GM21360 (cell line): Measurements from ENCODE around the gene NEB.
"Not testable (repeated sequence)": the region's sequence is repeated elsewhere in the genome, so short reads cannot be mapped to it uniquely, and the experiment has no call there.

ENCODE experiments used
- ATAC-seq: cut with Tn5 transposase; IDR thresholded peaks from one replicate; pipeline ENCODE4 v1.9.1; 2021; ENCODE audit warnings: mild to moderate bottlenecking, moderate library complexity; ENCODE audit not compliant: unreplicated experiment

The NEB gene

DNA sequence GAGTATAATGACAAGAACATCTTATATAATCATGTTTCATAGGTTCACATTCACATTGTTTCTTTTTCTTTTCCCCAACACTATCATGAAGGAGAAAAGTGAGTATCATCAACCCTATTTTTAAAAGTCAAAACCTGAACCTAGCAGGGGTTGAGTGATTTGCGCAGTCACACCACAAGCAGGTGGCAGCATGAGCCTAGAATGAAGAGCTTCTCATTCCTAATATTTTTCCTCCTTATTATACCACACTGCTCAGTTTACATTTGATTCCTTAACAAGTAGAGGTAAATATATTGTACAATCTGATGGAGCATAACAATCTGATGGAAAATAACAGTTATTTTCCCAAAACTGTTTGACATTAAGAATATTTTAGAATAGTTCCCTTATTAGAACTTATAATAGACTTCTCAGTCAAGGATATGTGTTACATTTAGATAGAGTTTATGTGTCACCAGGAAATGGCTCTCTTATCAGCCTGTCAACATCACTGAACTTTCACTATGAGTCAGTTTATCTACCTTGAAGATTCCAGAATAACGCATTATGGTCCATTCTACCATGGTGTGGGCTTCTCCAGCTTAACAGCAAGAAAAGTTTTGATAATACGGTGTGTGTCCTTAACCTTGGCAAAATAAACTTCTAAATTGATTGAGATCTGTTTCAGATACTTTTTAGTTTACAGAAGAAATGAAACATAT is 119.5 kb downstream of the NEB start:
- no peak for ATAC-seq

DNA sequence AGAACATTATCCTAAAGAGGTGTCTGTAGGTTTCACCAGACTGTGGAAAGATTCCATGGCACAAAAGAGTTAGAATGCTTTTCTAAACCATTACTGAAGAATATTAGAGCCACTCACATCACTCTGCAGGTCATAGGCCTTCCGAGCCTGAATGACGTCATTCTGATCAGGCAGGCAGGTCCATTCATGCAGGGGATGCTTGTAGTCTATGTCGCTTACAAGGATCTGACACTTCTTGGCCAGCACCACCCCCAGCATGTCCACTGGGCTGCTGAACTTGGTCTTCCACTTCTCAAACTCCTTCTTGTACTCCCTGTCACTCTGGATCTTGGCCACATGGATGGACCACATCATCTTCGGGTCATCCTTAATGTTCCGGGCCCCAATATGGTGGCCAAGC is 120.1 kb downstream of the NEB start:
- ATAC-seq: no peak

DNA sequence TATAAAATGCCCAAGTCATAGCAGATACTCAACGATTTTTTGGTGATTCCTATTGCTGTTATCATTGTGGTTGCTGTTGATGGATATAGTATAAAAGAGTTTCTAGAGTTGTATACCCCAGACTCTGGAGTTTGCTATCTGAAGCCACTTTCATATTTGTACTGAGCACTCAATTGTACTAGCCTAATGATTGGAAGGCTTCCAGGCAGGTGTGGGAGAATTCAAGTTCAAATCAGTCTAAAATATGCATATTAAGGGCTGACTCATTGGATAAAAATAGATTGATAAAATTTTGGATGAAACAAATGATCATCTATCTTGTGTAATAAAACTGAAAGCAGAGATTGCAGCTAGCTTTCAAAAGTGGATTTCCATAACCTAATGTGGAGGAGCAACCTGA is 122.9 kb downstream of the NEB start:
- no peak for ATAC-seq

DNA sequence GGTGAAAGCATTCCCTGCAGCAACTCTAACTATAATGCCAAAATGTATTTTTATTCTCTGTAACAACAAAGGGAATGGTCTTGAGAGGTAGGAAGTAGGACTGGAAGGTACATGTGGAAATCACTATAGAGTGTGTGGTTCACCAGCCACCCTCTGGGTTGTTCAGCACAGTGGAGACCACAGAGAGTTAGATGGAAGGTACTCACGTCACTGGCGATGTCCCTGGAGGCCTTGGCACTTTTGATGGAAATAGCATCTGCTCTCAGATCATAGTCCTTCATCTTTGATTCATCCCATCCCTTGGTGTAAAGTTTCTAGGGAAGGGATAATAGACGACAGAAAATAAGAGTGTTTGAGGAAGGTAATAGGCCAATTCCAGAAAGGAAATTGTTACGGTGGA is 124.0 kb downstream of the NEB start:
- ATAC-seq: no peak

DNA sequence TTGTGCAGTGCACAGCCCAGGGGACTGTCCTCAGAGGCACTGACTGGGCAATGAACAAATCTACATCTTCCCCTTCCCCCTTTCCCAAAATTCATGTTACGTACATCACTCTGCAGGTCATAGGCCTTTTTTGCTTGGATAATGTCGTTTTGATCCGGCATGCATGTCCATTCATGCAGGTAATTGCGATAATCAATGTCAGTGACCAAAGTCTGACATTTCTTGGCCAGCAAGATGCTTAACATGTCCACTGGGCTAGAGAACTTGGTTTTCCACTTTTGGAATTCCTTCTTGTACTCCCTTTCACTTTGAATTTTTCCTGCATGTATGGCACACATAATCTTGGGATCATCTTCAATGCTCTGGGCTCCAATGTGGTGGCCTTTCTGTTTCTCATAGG is 124.6 kb downstream of the NEB start:
- no peak for ATAC-seq

DNA sequence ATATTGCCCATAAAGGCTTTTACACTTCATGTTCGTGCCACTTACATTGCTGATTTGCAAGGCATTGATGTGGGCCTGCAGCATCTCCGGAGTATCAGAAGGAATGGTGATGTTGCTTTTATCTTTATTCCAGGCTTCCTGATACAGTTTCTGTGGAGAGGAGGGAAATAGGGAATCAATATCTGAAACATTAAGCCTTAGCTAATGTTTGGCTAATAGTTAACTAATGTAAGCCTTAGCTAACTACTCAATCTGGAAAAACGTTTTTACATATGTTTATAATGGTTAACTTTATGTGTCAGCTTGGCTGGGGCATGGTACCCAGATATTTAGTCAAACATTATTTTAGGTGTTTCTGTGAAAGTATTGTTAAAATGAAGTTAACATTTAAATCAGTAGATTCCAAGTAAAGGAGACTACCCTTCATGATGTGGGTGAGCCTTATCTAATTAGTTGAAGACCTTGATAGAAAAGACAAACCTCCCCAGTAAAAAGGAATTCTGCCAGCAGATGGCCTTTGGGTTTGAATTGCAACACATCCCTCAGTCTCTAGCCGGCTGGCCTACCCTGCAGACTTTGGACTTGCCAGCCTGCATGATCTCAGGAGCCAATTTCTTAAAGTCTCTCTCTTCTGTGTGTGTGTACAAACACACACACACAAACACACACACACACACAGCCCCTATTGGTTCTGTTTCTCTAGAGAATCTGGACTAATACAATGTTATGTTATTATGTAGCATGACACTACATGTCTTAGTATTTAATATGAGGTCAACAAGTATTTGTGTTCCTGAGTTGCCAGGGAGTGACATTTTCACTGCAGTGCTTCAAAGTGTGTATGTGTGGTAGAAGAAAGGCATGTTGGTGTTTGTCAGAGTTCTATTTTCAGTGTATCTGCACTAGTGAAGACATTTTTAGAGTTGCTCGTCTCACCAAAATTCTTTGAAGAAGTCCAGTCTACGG is 126.5 kb downstream of the NEB start:
- ATAC-seq: not testable (repeated sequence)

DNA sequence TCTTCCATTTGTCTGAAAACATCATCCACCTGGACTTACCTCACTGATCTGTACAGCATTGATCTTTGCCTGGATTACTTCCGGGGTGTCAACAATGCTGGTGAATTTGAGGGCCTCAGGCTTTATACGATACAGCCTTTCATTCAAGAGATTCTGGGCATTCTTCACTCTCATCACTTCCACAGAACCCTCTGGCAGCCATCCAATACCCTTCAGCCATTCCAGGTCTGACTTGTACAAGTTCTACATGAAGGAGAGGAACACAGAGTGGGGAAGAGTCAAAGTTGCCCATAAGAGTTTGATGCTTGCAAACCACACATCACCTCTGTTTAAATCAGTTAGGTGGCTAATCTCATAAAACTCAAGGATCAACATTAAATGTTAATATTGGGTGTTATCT is 130.7 kb downstream of the NEB start:
- not testable (repeated sequence) for ATAC-seq

DNA sequence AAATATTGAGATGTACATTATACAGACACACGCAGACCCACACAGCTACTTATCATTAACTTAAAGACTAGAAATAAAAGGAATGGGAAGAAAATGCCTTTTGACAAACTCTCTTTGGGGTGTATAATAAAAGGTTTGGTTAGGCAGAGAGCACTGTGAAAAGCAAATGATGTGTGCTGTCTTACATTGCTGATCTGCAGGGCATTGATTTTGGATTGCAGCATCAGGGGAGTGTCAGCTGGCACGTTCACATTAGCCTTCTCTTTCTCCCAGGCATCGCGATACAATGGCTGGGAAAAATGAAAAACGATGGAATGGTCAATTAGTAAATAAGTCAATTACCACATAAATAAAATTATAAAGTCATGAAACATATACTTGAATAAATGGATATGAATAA is 131.9 kb downstream of the NEB start:
- ATAC-seq: not testable (repeated sequence)

DNA sequence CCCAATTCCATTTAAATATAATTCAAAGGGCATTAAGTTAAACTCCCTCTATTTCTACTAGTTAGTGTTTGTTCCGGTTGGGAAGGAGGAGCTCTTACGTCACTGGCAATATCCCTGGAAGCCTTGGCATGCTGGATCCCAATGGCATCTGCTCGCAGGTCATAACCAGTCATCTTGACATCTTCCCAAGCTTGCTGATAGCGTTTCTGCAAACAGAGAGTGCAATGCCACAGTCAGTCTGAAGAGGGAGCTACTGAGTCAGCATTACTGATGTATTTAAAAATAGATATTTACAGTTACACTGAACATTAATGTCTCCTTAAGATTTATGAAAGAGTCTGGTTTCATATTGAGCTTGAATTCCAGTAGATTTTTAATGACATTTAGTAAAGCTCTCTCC is 132.5 kb downstream of the NEB start:
- ATAC-seq: not testable (repeated sequence)

DNA sequence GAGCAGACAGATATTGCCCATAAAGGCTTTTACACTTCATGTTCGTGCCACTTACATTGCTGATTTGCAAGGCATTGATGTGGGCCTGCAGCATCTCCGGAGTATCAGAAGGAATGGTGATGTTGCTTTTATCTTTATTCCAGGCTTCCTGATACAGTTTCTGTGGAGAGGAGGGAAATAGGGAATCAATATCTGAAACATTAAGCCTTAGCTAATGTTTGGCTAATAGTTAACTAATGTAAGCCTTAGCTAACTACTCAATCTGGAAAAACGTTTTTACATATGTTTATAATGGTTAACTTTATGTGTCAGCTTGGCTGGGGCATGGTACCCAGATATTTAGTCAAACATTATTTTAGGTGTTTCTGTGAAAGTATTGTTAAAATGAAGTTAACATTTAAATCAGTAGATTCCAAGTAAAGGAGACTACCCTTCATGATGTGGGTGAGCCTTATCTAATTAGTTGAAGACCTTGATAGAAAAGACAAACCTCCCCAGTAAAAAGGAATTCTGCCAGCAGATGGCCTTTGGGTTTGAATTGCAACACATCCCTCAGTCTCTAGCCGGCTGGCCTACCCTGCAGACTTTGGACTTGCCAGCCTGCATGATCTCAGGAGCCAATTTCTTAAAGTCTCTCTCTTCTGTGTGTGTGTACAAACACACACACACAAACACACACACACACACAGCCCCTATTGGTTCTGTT is 137.2 kb downstream of the NEB start:
- not testable (repeated sequence) for ATAC-seq

DNA sequence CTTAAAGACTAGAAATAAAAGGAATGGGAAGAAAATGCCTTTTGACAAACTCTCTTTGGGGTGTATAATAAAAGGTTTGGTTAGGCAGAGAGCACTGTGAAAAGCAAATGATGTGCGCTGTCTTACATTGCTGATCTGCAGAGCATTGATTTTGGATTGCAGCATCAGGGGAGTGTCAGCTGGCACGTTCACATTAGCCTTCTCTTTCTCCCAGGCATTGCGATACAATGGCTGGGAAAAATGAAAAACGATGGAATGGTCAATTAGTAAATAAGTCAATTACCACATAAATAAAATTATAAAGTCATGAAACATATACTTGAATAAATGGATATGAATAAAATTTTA is 142.4 kb downstream of the NEB start:
- ATAC-seq: not testable (repeated sequence)

DNA sequence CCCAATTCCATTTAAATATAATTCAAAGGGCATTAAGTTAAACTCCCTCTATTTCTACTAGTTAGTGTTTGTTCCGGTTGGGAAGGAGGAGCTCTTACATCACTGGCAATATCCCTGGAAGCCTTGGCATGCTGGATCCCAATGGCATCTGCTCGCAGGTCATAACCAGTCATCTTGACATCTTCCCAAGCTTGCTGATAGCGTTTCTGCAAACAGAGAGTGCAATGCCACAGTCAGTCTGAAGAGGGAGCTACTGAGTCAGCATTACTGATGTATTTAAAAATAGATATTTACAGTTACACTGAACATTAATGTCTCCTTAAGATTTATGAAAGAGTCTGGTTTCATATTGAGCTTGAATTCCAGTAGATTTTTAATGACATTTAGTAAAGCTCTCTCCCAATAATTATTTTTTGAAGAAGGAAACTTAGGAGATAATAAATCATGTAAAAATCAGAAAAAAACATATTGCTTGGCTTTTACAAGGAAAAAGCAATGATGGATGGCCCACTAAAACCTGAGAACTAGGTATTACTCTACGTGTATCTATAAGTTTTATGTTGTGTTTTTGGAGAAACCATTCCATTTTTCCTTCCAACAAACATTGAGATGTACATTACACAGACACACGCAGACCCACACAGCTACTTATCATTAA is 142.9 kb downstream of the NEB start:
- not testable (repeated sequence) for ATAC-seq

DNA sequence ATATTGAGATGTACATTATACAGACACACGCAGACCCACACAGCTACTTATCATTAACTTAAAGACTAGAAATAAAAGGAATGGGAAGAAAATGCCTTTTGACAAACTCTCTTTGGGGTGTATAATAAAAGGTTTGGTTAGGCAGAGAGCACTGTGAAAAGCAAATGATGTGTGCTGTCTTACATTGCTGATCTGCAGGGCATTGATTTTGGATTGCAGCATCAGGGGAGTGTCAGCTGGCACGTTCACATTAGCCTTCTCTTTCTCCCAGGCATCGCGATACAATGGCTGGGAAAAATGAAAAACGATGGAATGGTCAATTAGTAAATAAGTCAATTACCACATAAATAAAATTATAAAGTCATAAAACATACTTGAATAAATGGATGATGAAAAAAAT is 153.0 kb downstream of the NEB start:
- ATAC-seq: not testable (repeated sequence)

DNA sequence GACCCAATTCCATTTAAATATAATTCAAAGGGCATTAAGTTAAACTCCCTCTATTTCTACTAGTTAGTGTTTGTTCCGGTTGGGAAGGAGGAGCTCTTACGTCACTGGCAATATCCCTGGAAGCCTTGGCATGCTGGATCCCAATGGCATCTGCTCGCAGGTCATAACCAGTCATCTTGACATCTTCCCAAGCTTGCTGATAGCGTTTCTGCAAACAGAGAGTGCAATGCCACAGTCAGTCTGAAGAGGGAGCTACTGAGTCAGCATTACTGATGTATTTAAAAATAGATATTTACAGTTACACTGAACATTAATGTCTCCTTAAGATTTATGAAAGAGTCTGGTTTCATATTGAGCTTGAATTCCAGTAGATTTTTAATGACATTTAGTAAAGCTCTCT is 153.6 kb downstream of the NEB start:
- ATAC-seq: not testable (repeated sequence)

DNA sequence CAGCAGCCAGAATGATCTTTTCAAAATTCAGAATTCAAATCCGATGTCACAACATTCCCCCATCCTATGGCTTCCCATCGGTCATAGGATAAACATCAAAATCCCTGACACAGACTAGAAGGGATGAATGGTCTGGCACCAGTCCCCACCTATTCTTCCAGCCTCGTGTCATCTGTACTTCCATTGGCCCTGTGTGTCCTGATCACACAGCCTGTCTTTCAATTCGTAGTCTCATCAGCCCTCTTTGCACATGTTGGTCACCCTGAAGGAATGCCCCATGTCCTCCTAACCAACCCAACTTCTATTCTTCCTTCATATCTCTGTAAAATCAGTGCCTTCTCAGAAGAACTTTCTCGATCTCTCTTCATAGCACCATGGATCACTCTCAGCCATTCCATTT is 157.2 kb downstream of the NEB start:
- ATAC-seq: no peak

DNA sequence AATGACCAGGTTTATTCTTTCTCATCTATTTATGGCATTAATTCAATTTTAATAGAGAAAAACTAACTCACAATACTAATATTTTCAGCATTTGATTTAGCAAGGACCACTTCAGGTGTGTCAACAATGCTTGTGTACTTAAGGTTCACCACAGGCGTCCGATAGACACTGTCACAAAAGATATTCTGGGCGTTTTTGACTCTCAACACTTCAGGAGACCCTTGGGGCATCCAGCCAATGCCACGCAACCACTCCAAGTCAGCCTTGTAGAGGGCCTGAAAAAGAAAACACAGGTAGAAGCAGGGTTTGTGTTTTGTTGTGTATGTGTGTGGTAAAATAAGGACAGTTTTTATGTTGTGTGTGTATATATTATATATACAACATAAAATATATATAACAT is 158.2 kb downstream of the NEB start:
- no peak for ATAC-seq

DNA sequence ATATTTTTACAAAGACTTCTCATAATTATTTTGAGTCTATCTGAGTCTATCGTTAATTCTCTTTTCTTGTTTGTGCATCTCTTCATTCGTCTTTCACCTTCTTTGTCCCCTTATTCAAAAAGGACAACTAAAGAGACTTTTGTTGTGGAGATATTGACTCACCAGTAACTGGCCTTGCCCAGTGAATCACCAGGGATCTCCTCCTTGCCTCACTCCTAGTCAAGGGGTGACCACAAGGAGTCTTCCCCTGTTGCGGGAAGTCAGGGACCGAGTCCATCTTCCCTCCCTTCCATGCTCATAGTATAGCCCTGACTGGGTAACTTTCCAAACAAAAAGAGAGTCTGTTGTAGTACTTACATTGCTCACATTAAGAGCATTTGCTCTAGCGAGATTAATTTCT is 158.9 kb downstream of the NEB start:
- no peak for ATAC-seq

DNA sequence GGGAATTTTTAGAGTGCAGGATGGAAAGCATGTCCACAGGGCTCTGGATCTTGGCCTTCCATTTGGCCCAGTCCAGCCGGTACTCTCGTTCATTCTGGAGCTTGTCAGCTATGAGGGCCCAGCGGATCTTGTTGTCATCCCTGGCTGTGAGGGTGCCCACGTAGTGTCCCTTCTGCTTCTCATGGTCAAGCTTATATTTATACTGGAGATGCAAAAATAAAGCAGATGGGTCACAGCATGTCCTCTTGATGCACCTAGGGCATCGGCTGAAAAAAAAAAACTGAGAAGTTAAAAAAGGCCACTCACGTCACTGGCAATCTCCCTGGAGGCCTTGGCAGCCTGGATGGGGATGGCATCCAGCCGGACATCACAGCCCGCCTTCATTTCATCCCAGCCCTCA is 164.1 kb downstream of the NEB start:
- ATAC-seq: no peak

DNA sequence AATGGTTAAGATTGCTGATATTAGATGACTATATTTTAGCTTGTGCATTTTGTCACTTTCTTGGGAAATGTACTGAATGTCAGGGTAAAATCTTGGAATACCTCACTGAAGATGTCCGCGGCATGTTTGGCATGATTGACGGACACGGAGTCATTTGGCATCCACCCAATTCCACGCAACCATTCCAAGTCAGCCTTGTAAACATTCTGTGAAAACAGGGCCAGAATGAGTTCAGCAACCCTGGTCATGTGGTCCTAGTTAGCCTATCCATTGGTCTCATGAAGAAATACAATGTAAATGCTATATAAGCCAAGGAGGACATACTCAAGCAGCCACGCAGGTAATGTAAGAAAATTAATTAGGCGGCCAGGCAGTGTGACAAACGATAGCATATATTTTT is 165.1 kb downstream of the NEB start:
- ATAC-seq: no peak

DNA sequence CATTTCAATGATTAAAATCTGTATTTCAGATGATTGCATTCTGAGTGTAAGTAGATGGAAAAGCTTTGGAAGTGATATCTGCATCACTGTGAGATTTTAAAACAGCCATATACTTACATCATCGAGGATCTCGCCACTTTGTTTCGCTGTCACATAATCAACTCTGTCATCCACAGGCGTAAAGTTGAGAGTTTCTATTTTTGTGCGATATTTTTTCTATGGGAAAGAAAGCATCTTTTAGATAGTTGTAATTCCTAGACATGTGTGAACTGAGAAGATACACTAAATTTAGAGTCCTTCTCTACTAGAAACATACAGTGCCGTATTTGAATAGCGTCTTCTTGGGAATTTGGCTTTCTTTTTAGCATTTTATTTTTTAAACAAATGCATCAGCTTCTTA is 165.8 kb downstream of the NEB start:
- no peak for ATAC-seq

DNA sequence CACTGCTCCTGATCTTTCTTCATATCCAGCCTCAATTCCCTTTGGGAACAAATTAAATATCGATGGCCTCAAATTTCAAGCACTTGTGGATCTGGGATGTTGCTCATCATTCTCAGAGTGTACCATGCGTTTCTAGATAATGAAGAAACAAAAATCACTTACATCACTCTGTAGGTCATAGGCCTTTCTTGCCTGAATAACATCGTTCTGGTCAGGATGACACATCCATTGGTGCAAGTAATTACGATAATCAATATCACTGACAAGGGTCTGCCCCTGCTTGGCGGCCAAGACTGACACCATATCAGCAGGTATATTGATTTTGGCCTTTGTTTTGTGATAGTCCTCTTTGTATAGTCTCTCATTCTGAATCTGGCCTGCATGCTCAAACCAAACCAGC is 167.3 kb downstream of the NEB start:
- ATAC-seq: no peak
